Stomach smooth muscle (tissue), 2 donors: Measurements from ENCODE around the gene ATP8B3.

Experiments
- H3K27ac ChIP-seq: one replicate; pipeline ENCODE4 v1.7.0; 2013; ENCODE audit warnings: mild to moderate bottlenecking, low read length, inconsistent platforms
- H3K27me3 ChIP-seq, 2 donors: one replicate each; pipeline ENCODE4 v1.7.0; 2013; ENCODE audit warnings: low read length in 2 of 2; ENCODE audit not compliant: insufficient read depth in 2 of 2, control insufficient read depth in 1 of 2
- H3K36me3 ChIP-seq, 2 donors: one replicate each; pipeline ENCODE4 v1.7.0; 2013; ENCODE audit warnings: low read length in 2 of 2; ENCODE audit not compliant: control insufficient read depth in 2 of 2, insufficient read depth in 2 of 2
- H3K4me1 ChIP-seq: one replicate; pipeline ENCODE4 v1.7.0; 2013; ENCODE audit warnings: low read length; ENCODE audit not compliant: control insufficient read depth, insufficient read depth
- H3K4me3 ChIP-seq, 2 donors: one replicate each; pipeline ENCODE4 v1.7.0; 2013; ENCODE audit warnings: low read length in 2 of 2
- H3K9ac ChIP-seq, 2 donors: one replicate each; pipeline ENCODE4 v1.7.0; 2013; ENCODE audit warnings: low read length in 2 of 2, mild to moderate bottlenecking in 1 of 2
- H3K9me3 ChIP-seq, 2 donors: one replicate each; pipeline ENCODE4 v1.7.0; 2013; ENCODE audit warnings: low read length in 2 of 2; ENCODE audit not compliant: control insufficient read depth in 2 of 2
- donor health status: healthy.
- donor health status: Pancreatic carcinoma.

The ATP8B3 gene

DNA sequence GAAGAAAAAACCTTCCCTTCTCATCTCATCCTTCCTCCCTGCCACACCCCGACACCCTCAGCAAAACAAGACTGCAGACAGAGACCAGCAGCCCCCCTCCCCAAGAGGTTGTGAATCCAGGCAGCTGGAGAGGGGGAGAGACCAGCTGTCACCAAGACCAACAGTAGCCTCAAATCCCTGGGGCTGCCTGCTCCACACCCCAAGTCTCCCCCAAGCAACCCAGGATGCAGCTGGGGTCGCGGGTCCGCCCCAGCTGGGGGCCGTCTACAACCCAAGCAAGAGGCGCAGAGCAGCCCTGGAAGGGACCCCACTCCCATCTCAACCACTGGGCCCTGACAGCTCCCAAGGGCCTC lies 44.2 kb upstream of the ATP8B3 start:
- Histone ChIP-seq H3K4me3 (peak overlapping the region; percentile 17 to 55), H3K9ac (peak overlapping the region; percentile 29 to 41), H3K27me3 (peaks cover 11 to 39% of the 10 kb centered on the region in 2 donors)

DNA sequence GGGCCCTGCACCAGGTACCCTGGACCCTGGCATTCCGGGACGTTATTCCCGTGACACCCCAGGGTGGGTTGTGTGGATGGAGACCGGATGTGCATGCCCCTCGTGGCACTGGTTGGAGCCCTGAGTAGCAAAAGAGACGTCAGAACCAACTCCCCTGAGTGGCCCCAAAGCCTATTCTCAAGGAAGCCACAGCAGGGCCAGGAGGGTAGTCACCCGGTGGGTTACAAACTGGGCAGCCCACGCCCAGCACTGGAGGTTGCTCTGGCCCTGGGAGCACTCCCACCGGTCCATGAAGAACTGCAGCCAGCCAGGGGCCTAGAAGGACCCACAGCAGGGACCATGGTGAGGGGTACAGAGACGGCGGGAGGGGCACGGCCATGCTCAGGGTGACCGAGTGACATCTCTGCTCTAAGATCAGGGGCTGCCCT lies 43.8 kb upstream of the ATP8B3 start:
- Histone ChIP-seq H3K9me3 (no peaks in the 10 kb centered on the region), H3K27me3 (peaks cover 12 to 34% of the 10 kb centered on the region in 2 donors), H3K27ac (peak overlapping the region; percentile 53), H3K9ac (peak overlapping the region; percentile 41 to 51), H3K4me1 (peaks cover 51% of the 10 kb centered on the region), H3K4me3 (peak overlapping the region; percentile 31 to 55), H3K36me3 (no peaks in the 10 kb centered on the region)

More for the DNA sequence above, 44.2 kb upstream of the ATP8B3 start:
- Histone ChIP-seq H3K9me3 (no peaks in the 10 kb centered on the region), H3K36me3 (no peaks in the 10 kb centered on the region), H3K4me1 (peaks cover 54% of the 10 kb centered on the region), H3K27ac (peak overlapping the region; percentile 53)

DNA sequence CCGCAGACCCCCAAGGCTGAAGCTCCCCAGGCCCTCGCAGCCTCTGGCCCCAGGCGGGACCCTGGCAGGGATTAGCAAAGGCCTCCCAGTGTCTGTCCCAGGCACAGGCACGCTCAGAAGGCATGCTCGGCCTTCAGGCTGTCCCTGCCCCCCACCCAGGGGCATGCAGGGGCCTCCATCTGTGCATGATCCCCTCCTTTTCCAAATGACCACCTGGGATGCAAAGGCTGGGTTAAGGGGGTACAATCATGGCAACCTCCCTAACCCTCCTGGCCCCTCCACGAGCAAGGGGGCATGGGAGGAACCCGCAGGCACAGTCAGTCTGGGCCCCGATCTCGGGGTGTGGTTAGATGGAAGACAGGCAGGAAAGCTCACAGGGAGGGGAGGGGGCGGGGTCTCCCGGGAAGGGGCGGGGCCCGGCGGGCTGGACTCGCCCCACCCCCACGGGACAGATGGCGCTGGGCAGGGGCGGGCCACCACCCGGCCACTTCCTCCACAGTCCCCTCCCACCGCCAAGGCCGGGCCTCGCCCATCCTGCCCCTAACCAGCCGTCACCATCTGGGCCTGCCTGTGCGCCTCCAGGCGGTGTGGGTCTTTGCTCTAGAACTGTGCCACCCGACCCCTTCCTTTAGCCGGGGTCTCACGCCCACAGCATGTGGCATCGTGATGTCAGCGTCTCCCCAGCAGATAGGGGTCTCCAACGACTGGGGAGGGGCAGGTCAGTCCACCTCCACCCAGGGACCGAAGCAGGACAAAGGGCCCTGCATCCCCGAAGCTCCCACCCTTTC lies 43.2 kb upstream of the ATP8B3 start:
- Histone ChIP-seq H3K4me3 (peak overlapping the region; percentile 31 to 55), H3K27ac (peak overlapping the region; percentile 53), H3K9ac (peak overlapping the region in 1 of 2 donors; percentile 51), H3K9me3 (no peaks in the 10 kb centered on the region), H3K27me3 (peaks cover 11 to 30% of the 10 kb centered on the region in 2 donors), H3K4me1 (peaks cover 45% of the 10 kb centered on the region), H3K36me3 (no peaks in the 10 kb centered on the region)

DNA sequence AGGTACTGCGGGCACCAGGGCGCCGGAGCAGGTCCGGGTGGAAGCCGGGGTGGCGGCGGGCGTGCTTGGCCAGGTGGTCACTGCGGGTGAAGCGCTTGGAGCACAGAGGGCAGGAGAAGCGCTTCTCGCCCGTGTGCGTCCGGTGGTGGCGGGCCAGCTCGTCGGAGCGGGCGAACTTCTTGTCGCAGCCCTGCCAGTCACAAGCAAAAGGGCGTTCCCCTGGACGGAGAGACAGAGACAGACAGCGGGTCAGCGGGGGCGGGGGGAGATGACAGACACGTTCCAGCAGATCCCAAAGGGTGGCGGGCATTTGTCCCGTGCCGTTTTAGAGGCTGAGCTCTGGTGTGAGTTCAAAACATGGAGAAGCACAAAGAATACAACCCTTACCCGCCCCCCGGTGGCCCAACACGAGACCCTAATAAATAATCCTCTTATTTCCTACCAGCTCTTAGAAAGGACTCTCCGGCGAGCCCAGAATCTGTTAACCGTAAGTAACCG lies 42.5 kb upstream of the ATP8B3 start:
- Histone ChIP-seq H3K4me1 (peaks cover 42% of the 10 kb centered on the region), H3K27me3 (peaks cover 11 to 30% of the 10 kb centered on the region in 2 donors), H3K27ac (no peak overlapping the region), H3K9me3 (no peaks in the 10 kb centered on the region), H3K4me3 (no peak overlapping the region), H3K36me3 (no peaks in the 10 kb centered on the region), H3K9ac (no peak overlapping the region)

DNA sequence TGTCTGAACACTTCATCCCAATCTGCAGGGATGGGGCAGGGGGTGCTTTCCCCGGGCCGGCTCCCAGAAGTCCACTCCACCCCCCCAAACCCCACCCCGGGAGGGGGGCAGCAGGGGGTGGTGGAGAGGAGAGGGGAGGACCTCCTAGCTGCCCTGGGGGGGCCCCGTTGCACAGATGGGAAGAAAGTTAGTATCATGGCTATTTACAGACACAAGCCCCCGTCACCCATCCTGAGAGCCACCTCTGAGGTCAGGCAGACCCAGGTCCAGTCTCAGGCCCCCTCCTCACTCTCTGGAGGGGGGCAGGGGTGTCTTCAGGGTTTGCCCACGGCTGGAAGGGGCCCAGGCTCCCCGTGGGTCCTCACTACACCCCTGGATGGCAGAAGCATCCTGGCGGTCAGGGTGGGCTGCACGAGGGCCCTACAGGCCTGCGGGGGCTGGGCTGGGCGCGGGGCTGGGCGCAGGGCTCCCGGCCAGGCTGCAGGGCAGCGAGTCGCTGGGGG lies 42.0 kb upstream of the ATP8B3 start:
- peaks cover 41% of the 10 kb centered on the region for H3K4me1 ChIP-seq
- no peaks in the 10 kb centered on the region for H3K36me3 ChIP-seq
- H3K27me3 ChIP-seq = peaks cover 11 to 26% of the 10 kb centered on the region in 2 donors
- no peak overlapping the region for H3K4me3 ChIP-seq
- no peak overlapping the region for H3K27ac ChIP-seq
- H3K9me3 ChIP-seq = no peaks in the 10 kb centered on the region
- H3K9ac ChIP-seq = no peak overlapping the region

DNA sequence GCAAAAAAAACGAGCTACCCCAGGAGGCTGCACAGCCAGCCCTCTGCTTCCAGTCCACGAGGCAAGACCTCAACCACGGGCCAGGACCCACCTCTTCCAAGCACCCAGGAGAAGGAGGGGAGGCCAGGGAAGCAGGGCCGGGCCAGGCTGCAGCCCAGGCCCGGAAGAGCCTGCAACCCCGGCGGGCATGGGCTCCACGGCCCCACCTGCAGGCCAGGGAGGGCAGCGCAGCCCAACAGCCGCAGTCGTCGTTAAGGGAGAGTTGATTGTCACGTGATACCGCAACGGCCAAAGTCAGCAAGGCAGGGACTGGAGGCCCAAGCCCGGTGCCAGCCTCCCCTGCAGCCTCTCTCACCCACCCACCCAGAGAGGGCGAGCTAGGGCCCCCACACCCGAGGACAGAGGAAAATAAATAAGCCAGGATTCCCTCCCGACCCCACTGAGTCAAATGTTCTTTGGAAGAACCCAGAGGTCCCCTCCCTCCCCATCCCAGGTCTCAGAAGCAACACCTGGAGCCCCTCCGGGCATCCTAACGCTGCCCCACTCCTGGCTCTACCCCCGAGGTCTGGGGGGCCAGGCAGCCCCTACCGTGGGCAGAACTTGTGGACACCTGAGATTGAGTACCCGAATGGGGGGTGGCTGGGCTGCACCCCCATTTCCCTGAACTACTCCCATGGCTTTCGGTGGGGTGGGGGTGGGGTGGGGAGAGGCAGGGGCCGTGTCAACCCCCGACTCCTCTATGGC lies 41.4 kb upstream of the ATP8B3 start:
- Histone ChIP-seq H3K9ac (no peak overlapping the region), H3K4me3 (no peak overlapping the region), H3K36me3 (no peaks in the 10 kb centered on the region), H3K27me3 (peaks cover 11 to 21% of the 10 kb centered on the region in 2 donors), H3K27ac (no peak overlapping the region), H3K4me1 (peaks cover 37% of the 10 kb centered on the region), H3K9me3 (no peaks in the 10 kb centered on the region)

DNA sequence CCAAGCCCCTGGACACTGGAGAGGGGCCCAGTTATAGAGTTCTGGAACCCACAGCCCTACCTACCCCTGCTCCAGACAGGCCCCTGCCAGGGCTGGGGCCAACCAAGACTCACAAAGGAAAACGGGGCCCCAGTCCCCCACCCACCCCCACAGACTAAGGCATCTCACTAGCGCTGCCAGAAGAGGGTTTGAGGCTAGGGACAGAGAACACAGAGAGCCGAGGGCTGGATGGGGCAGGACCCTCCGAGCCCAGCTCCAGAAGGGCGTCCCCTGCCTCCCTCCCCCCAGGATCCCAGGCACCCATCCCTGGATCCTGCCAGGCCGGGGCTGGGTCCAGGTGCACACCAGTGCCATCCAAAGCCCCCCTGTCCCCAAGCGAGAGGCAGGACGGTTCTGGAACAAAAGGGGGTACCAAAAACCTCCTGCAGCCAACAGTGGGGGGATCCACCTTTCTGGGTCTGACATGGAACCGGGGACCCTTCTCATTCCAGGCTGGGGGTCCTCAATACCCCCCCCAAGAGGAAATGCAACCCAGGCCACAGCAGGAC lies 40.6 kb upstream of the ATP8B3 start:
- H3K9me3 ChIP-seq = no peaks in the 10 kb centered on the region
- no peak overlapping the region for H3K27ac ChIP-seq
- no peak overlapping the region for H3K4me3 ChIP-seq
- H3K4me1 ChIP-seq = peaks cover 32% of the 10 kb centered on the region
- peaks cover 11 to 21% of the 10 kb centered on the region in 2 donors for H3K27me3 ChIP-seq
- no peaks in the 10 kb centered on the region for H3K36me3 ChIP-seq
- no peak overlapping the region for H3K9ac ChIP-seq

DNA sequence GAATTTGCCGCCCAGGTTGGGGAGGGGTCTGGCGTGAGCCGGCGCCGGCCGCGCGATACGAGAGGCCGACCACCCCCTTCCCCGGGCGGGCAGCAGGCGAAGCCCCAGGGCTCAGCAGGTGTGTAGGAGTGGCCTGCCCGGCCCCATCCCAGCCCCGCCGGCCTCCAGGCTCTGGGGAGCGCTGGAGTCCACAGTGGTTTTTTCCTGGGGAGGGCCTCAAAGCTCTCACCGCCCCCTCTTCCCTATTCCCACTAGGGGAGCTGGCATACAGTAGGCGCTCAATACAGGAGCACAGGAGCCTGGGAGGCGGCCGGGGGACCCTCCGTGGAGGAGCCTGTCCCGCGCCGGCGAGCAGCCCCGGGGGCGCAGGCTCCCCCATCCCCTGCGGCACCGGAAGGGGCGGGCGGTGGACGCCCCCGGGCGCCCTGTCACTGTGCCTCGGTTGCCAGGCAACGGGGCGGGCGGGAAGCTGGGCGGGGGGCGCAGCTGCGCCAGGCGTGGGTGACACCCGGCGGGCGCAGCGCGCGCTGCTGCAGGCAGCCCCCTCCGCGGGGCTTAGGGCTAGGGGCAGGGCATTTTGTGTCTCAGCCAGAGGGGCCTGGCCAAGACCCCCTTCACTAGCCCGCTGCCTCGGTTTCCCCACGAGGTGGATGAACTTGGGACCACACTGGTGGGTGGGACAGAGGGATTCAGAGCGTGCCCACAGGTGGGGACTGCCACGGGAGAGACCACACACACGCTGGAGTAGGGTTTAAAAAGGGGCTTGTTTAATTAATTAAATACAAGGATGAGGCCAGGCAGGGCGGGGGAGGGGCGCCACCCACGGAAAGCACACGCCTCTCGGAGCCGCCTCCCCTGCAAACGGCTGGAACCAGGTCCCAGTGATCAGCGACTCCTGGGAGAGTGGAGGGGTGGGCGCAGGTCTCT lies 39.8 kb upstream of the ATP8B3 start:
- Histone ChIP-seq H3K4me1 (peaks cover 34% of the 10 kb centered on the region), H3K27me3 (peaks cover 11 to 16% of the 10 kb centered on the region in 2 donors), H3K9ac (no peak overlapping the region), H3K9me3 (no peaks in the 10 kb centered on the region), H3K27ac (no peak overlapping the region), H3K4me3 (no peak overlapping the region), H3K36me3 (no peaks in the 10 kb centered on the region)

DNA sequence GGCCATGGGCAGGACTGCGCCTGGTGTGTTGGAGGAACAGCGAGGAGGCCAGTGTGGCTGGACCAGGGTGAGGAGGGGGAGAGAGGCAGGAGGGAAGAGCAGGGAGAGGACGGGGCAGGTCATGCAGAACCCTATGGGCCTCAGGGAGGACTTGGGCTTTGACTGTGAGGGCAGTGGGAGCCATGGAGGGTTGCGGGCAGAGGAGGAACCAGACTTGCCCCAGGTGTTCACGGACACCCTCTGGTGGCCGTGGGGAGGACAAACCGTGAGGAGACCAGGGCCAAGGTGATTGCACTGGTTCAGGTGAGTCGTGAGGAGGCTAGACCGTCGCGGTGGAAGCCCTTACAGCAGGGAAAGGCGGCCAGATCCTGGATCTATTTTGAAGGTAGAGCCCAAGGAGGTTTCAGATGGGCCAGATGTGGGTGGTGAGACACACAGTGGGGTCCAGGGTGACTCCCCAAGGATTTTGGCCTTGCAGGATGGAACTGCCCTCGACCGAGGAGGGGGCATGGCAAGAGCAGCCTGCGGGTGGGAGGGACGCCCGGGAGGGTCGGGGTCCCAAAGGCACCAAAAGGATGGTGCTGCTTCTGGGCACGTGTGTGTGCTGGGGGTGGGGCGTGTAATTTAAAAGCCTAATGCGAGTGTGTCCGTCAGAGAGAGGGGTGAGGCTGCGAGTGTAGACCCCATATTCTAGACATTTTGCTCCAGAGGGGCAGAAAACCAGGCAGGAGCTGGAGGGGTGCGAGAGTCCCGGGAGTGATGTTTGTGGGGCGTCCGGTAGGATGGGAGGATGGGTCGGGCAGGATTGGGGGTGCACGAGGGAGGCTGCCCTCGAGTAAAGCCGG lies 39.0 kb upstream of the ATP8B3 start:
- Histone ChIP-seq H3K27ac (no peak overlapping the region), H3K4me1 (peaks cover 36% of the 10 kb centered on the region), H3K4me3 (no peak overlapping the region)

More for the DNA sequence above, 39.0 kb upstream of the ATP8B3 start:
- Histone ChIP-seq H3K36me3 (no peaks in the 10 kb centered on the region), H3K9me3 (no peaks in the 10 kb centered on the region), H3K9ac (no peak overlapping the region), H3K27me3 (peaks cover 7 to 10% of the 10 kb centered on the region in 2 donors)
